Urinary bladder (tissue), 4 donors: ENCODE data around the gene CPLX3. TPM values are rescaled to one million over a fixed set of nuclear protein-coding genes. Genes with fewer than 3 reads are reported as not detected.

Source experiments
- DNase-seq: peaks from one replicate; pipeline ENCODE4 v3.0.0-alpha.2; 2015; ENCODE audit errors: extremely low spot score
- H3K27ac ChIP-seq: one replicate; pipeline ENCODE4 v1.5.1; 2013; ENCODE audit warnings: low read depth, mild to moderate bottlenecking, moderate library complexity
- H3K36me3 ChIP-seq: one replicate; pipeline ENCODE4 v1.6.1; 2013; ENCODE audit warnings: mild to moderate bottlenecking, moderate library complexity; ENCODE audit not compliant: insufficient read depth
- H3K4me1 ChIP-seq: one replicate; pipeline ENCODE4 v1.6.1; 2013; ENCODE audit warnings: mild to moderate bottlenecking, moderate library complexity; ENCODE audit not compliant: insufficient read depth
- H3K4me3 ChIP-seq: one replicate; pipeline ENCODE4 v1.5.1; 2013; ENCODE audit warnings: low read depth, low read length
- WGBS: extraction: QIAGEN DNeasy Blood & Tissue Kit; methylation state at CpG from one replicate; pipeline ENCODE4 v1.1.7; 2013; 5-methylcytosine and 5-hydroxymethylcytosine counted together
- polyA plus RNA-seq: library from polyadenylated mRNA; stranded (reverse); fragments of 200-250 nt; gene quantifications from one replicate; pipeline ENCODE4 v1.2.3, GENCODE V29; 2013
- total RNA-seq: library from RNA; depleted of rRNA; stranded (reverse); fragments of >200 nt; gene quantifications from one replicate; pipeline ENCODE4 v1.2.3, GENCODE V29; 2014
- donor health status: healthy with polysubstance abuse.
- donor health status: healthy.

The CPLX3 gene
- total and polyA plus RNA-seq, 2 donors: 0.22 TPM; not detected in 1

- DNase-seq: no peak
- H3K4me1 ChIP-seq: no peaks in the 10 kb centered on the region
- no peak overlapping the region for H3K27ac ChIP-seq
- no peak overlapping the region for H3K4me3 ChIP-seq
- peaks cover 8% of the 10 kb centered on the region for H3K36me3 ChIP-seq
- WGBS: 89% methylated on average over 31 of the region's 31 CpGs
Observed at GRCh38 chr15:74802862-74803447, 23.5 kb upstream of the CPLX3 start.

- Histone ChIP-seq H3K36me3 (peaks cover 8% of the 10 kb centered on the region), H3K4me3 (no peak overlapping the region), H3K4me1 (no peaks in the 10 kb centered on the region), H3K27ac (no peak overlapping the region)
- 53% methylated on average over 6 of the region's 6 CpGs for WGBS
- no peak for DNase-seq
Observed at GRCh38 chr15:74804935-74805334, 21.5 kb upstream of the CPLX3 start.

DNA sequence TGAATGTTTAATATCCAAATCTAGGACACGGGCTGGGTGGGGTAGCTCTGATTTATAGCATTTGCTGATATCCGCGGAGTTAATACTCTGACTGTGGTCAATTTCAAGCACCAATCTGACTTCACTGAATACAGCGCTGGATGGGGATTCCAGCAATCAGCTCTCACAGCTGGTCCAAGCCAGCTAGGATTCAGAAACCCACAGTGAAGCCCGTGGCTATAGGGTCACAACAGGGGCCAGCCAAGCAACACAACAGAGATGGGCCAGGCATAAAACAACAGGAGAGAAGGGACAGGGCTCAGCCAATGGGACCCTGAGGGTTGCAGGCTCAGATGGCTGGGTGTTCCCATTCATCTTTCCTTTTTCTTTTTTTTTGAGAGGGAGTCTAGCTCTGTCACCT is 19.1 kb upstream of the CPLX3 start:
- no peaks in the 10 kb centered on the region for H3K4me1 ChIP-seq
- DNase-seq: no peak
- 35% methylated on average over 5 of the region's 5 CpGs for WGBS
- peaks cover 8% of the 10 kb centered on the region for H3K36me3 ChIP-seq
- H3K4me3 ChIP-seq: no peak overlapping the region
- H3K27ac ChIP-seq: no peak overlapping the region

DNA sequence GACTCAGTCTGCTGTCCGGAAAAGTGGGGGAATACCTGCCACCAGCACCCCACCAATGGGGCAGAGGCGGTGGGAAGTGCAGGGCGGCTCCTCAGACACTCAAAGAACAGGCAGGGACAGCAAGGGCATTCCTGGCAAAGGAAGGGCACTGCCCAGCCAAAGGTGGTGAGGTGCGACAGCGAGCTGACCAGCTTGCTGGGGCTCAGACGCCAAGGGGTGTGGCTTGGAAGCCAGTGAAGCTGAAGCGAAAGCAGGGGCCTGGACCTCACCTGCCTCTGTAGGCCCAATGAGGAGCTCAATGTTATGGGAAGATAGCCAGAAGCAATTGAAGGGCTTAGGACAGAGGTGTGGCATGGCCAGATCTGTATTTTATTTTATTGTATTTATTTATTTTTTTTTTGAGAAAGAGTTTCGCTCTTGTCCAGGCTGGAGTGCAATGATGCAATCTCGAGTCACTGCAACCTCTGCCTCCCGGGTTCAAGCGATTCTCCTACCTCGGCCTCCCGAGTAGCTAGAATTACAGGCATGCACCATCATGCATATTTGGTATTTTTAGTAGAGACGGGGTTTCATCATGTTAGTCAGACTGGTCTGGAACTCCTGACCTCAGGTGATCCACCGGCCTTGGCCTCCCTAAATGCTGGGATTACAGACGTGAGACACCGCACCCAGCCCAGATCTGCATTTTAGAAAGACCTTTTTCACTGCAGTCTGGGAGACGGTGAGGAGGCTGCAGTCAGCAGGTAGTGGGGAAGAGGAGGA is 18.2 kb upstream of the CPLX3 start:
- DNase-seq: no peak
- H3K4me1 ChIP-seq: no peaks in the 10 kb centered on the region
- H3K4me3 ChIP-seq: no peak overlapping the region
- peaks cover 3% of the 10 kb centered on the region for H3K36me3 ChIP-seq
- 80% methylated on average over 18 of the region's 18 CpGs for WGBS
- no peak overlapping the region for H3K27ac ChIP-seq

- DNase-seq: no peak
Observed at GRCh38 chr15:74808840-74809229, 17.6 kb upstream of the CPLX3 start.

GRCh38 chr15:74809242-74809641 is 17.2 kb upstream of the CPLX3 start:
- Histone ChIP-seq H3K4me3 (no peak overlapping the region), H3K27ac (no peak overlapping the region), H3K36me3 (no peaks in the 10 kb centered on the region), H3K4me1 (no peaks in the 10 kb centered on the region)
- 90% methylated on average over 5 of the region's 5 CpGs for WGBS
- no peak for DNase-seq

More at GRCh38 chr15:74808840-74809229, 17.6 kb upstream of the CPLX3 start:
- no peaks in the 10 kb centered on the region for H3K4me1 ChIP-seq
- no peak overlapping the region for H3K27ac ChIP-seq
- peaks cover 2% of the 10 kb centered on the region for H3K36me3 ChIP-seq
- no peak overlapping the region for H3K4me3 ChIP-seq
- WGBS: 75% methylated on average over 4 of the region's 4 CpGs

GRCh38 chr15:74809956-74810355 is 16.5 kb upstream of the CPLX3 start:
- no peak for DNase-seq
- no peaks in the 10 kb centered on the region for H3K36me3 ChIP-seq
- no peaks in the 10 kb centered on the region for H3K4me1 ChIP-seq
- no peak overlapping the region for H3K4me3 ChIP-seq
- no peak overlapping the region for H3K27ac ChIP-seq
- WGBS: 84% methylated on average over 3 of the region's 3 CpGs

DNA sequence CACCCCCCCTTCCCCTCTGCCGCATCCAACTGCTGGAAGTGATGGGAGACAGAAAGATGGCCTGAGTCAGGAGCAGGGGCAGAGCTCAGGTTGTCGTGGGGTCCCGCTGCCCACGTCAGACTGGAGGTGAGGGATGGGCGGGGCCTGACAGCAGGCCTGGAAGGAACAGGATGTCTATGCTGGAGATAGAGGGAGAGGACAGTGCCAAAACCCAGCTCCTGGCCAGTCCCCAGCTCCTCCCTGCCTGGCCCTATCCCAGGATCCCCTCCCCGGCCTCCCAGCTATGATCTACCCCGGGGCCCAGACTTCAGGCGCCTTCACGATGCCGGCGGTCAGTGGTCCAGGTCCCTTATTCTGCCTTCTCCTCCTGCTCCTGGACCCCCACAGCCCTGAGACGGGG is 13.9 kb upstream of the CPLX3 start, which contains the start of gene LMAN1L:
TSS of gene LMAN1L (plus strand) at position 303 of the 400 bp plus-strand sequence. CDS start at position 323, 20 bp downstream.
- Histone ChIP-seq H3K36me3 (no peaks in the 10 kb centered on the region), H3K4me1 (no peaks in the 10 kb centered on the region), H3K4me3 (no peak within 1 kb of the TSS), H3K27ac (no peak within 1 kb of the TSS)
- DNase-seq: no peak
- WGBS: 38% methylated on average over 12 of the region's 12 CpGs

GRCh38 chr15:74815121-74815934 is 11.1 kb upstream of the CPLX3 start:
- no peaks in the 10 kb centered on the region for H3K36me3 ChIP-seq
- H3K27ac ChIP-seq: no peak overlapping the region
- no peak overlapping the region for H3K4me3 ChIP-seq
- no peaks in the 10 kb centered on the region for H3K4me1 ChIP-seq
- 69% methylated on average over 10 of the region's 10 CpGs for WGBS
- no peak for DNase-seq

- 89% methylated on average over 15 of the region's 15 CpGs for WGBS
- Histone ChIP-seq H3K4me1 (no peaks in the 10 kb centered on the region), H3K27ac (no peak overlapping the region), H3K36me3 (no peaks in the 10 kb centered on the region), H3K4me3 (no peak overlapping the region)
- no peak for DNase-seq
Observed at GRCh38 chr15:74815961-74816360, 10.5 kb upstream of the CPLX3 start.

GRCh38 chr15:74816624-74817369 is 9.6 kb upstream of the CPLX3 start:
- WGBS: 55% methylated on average over 19 of the region's 19 CpGs

DNA sequence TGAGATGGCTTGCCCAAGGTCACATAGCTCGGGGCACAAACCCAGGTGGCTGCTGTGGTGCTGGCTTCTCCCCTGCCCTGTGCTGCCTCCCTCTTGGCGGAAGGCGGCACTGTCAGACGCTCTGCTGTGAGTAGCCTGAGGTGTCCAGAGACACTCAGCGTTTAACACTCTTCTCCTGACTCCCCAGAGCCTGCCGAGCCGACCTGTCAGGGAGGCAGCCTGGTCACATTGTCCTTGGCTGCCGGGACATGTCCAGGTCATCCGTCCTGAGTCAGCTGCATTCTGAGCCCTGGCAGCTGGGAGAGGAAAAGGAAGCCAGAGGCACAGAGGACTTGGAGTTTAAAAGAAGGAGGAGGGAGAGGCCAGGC is 9.1 kb upstream of the CPLX3 start:
- H3K4me1 ChIP-seq: no peaks in the 10 kb centered on the region
- WGBS: 25% methylated on average over 9 of the region's 9 CpGs
- no peak for DNase-seq
- H3K4me3 ChIP-seq: no peak overlapping the region
- H3K27ac ChIP-seq: no peak overlapping the region
- no peaks in the 10 kb centered on the region for H3K36me3 ChIP-seq

More at GRCh38 chr15:74816624-74817369, 9.6 kb upstream of the CPLX3 start:
- no peak for DNase-seq
- Histone ChIP-seq H3K36me3 (no peaks in the 10 kb centered on the region), H3K4me1 (no peaks in the 10 kb centered on the region), H3K4me3 (no peak overlapping the region), H3K27ac (no peak overlapping the region)

- H3K27ac ChIP-seq: no peak overlapping the region
- H3K4me3 ChIP-seq: no peak overlapping the region
- WGBS: 90% methylated on average over 5 of the region's 5 CpGs
- H3K4me1 ChIP-seq: no peaks in the 10 kb centered on the region
- no peak for DNase-seq
- H3K36me3 ChIP-seq: no peaks in the 10 kb centered on the region
Observed at GRCh38 chr15:74820056-74820455, 6.4 kb upstream of the CPLX3 start.
